ENCODE data around the gene TNFAIP1.

Gene TNFAIP1

DNA sequence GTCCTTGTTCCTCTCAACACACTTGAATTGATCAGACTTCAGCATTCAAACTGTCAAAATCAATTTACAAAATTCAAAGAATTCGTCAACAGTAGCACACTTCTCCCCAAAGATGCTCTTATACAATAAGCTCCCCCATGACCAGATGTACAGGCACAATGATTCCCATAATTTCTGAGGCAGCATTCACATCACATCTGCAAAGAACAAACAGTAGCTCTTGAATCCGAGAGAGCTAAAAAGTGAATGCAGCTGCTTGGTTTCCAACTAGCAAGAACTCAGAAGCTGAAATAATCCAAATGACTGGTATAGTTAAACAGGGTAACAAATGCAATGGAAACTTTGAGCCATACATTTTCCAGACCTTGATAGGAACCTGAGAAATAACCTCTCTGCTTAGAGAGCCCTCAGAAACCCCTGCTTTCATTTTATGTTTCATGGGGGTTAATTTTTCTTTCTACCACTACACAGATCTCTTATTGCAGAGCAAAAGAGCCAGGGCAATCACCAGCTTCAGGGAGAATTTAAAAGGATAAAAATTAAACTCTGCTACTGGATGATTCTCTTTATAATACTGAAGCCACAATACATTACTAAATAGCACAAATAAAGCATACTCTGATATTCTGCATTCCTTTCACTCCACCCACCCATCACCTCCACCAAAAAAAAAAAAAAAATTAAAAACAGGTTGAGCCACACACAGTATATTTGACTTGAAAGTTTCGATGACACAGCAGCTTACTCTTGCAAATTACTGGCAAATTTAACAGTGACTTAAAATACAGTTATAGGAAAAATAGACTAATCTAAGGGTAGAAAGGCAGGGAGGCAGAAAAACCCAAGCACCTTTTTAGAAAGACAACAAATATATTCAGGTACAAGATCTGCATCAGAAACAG, 39.6 kb upstream of the TNFAIP1 start:
- TF ChIP-seq, protein P1, sequence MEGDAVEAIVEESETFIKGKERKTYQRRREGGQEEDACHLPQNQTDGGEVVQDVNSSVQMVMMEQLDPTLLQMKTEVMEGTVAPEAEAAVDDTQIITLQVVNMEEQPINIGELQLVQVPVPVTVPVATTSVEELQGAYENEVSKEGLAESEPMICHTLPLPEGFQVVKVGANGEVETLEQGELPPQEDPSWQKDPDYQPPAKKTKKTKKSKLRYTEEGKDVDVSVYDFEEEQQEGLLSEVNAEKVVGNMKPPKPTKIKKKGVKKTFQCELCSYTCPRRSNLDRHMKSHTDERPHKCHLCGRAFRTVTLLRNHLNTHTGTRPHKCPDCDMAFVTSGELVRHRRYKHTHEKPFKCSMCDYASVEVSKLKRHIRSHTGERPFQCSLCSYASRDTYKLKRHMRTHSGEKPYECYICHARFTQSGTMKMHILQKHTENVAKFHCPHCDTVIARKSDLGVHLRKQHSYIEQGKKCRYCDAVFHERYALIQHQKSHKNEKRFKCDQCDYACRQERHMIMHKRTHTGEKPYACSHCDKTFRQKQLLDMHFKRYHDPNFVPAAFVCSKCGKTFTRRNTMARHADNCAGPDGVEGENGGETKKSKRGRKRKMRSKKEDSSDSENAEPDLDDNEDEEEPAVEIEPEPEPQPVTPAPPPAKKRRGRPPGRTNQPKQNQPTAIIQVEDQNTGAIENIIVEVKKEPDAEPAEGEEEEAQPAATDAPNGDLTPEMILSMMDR (IDR thresholded peaks at IDR 0.05; ENCODE audit: insufficient read depth, low read length, missing control alignments), result no peak
- CTCF ChIA-PET, result interaction anchor here (1.4 kb wide), 1 partner anchor 8 kb away, joined by 3 read pairs; no protein-coding TSS in a partner anchor
- POLR2A ChIA-PET, result no interaction called here
- DNase-seq (ENCODE audit: low read depth, low spot score), result no peak
- no peak overlapping the region for H3K4me3 ChIP-seq (ENCODE audit: low read depth, low read length)

DNA sequence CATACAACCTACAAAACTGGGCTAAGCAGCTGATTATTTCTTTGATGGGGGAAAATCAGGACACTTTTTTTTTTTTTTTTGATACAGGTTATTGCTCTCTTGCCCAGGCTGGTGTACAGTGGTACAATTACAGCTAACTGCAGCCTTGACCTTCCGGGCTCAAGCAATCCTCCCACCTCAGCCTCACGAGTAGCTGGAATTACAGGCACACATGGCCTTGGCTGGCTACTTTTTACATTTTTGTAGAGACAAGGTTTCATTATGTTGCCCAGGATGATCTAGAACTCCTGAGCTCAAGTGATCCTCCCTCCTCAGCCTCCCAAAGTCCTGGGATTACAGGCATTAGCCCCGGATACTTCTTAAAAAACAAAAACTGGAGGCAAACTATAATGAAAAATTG, 37.1 kb upstream of the TNFAIP1 start:
- ChIA-PET POLR2A (no interaction called here), CTCF (no interaction called here)
- TF ChIP-seq, protein P1 (IDR thresholded peaks at IDR 0.05; ENCODE audit: insufficient read depth, low read length, missing control alignments), result no peak
- DNase-seq (ENCODE audit: low read depth, low spot score), result no peak
- no peak overlapping the region for H3K4me3 ChIP-seq (ENCODE audit: low read depth, low read length)

DNA sequence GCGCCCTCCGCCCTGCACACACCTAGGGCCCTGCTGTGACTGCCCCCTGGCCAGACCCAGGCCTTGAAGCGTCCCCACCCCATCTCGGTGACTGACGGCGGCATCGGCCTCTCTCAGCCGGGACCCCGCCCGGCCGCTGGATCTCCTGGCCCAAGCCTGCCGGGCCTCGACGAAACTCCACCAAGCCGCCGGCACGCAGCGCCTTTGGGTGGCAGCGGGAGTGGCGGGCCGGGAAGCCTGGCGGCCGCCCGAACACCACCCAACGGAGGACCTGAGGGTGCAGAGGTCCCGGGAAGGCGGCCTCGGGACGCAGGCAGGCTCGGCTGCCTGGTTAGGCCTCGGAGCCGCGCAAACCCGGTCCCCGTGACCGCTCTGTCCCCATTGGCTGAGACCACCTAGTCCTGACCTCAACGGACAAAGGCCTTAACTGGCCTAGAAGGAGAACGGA, 28.6 kb upstream of the TNFAIP1 start:
- no peak overlapping the region for H3K4me3 ChIP-seq (ENCODE audit: low read depth, low read length)
- no peak for DNase-seq (ENCODE audit: low read depth, low spot score)
- TF ChIP-seq, protein P1 (IDR thresholded peaks at IDR 0.05; ENCODE audit: insufficient read depth, low read length, missing control alignments), result no peak
- POLR2A ChIA-PET, result no interaction called here
- CTCF ChIA-PET, result no interaction called here

DNA sequence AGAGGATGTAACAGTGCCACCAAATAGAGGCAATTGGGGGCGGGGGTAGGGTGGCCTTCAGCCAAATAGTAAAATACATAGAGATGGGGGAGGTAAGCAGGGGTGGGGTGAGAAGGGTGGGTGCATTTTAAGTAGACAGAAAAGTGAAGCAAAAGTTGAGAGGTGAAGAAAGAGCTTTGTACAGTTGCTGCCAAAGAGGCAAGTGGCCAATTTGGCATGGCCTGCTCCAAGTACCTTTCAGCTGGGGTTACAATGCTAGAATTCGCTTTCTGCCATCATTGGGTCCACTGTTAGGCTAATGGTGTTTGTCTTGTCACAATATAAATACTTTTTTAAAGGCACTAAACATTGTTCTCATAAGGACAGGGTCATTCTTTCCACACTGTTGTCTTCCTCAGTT, 21.7 kb upstream of the TNFAIP1 start:
- H3K4me3 ChIP-seq (ENCODE audit: low read depth, low read length), result no peak overlapping the region
- TF ChIP-seq, protein P1 (IDR thresholded peaks at IDR 0.05; ENCODE audit: insufficient read depth, low read length, missing control alignments), result no peak
- DNase-seq (ENCODE audit: low read depth, low spot score), result no peak
- POLR2A ChIA-PET, result no interaction called here
- CTCF ChIA-PET, result interaction anchor here (0.9 to 2.7 kb wide), 3 partner anchors 12 to 62 kb away, joined by 3 to 9 read pairs (median 4); no protein-coding TSS in a partner anchor

DNA sequence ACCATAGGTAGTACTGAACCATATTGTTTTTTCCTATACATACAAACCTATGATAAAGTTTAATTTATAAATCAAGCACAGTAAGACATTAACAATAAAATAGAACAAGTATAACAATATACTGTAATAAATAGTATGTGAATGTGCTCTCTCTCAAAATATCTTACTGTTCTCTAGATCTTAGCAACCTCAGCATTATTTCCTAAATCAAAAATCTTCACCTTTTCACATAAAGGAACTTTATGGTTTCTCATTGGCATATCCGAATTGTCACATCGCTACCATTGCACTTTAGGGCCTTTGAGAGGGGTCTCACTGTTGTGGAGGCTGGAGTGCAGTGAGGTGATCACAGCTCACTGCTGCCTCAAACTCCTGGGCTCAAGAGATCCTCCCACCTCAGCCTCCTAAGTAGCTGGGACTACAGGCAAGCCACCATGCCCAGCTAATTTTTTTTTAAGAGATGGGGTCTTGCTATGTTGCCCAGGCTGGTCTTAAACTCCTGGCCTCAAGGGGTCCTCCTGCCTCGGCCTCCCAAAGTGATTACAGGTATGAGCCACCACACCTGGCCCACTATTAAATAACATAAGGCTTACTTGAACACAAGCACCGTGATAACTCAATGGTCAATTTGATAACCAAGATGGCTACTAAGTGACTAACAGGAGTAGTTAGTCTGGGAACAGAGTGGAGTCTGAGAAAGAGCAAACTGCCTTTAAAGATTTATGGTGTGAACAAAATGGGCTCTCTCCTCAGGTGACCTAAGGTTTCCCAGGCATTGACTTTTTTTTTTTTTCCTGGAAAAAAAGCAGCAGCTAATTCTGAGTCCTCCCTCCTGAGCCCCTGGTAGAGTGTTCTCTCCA, 19.5 kb upstream of the TNFAIP1 start:
- TF ChIP-seq, protein P1 (IDR thresholded peaks at IDR 0.05; ENCODE audit: insufficient read depth, low read length, missing control alignments), result no peak
- no peak overlapping the region for H3K4me3 ChIP-seq (ENCODE audit: low read depth, low read length)
- ChIA-PET POLR2A (no interaction called here), CTCF (interaction anchor here (0.6 to 1.3 kb wide), 3 partner anchors 32 to 260 kb away, joined by 3 read pairs; no protein-coding TSS in a partner anchor)
- DNase-seq (ENCODE audit: low read depth, low spot score), result no peak
